Gastrocnemius medialis (tissue), 4 donors: ENCODE data around the gene RGS17.

Experiments
- CTCF ChIP-seq, 5 experiments: fragments of 450-650 bp in 3 of 5; fragments of 200-600 bp in 2 of 5; sonication (generic) in 2 of 5; IDR thresholded peaks in 4 of 5; conservative IDR thresholded peaks in 1 of 5; 1 replicate in 4 of 5; 2 replicates in 1 of 5; pipeline ENCODE4 v1.5.1; 2016 to 2019; ENCODE audit warnings: antibody characterized with exemption in 5 of 5, mild to moderate bottlenecking in 3 of 5, moderate library complexity in 3 of 5
- POLR2A ChIP-seq, 2 donors: fragments of 450-650 bp; IDR thresholded peaks; one replicate each; pipeline ENCODE4 v1.6.1; 2017; ENCODE audit warnings: antibody characterized with exemption in 2 of 2, mild to moderate bottlenecking in 2 of 2, moderate library complexity in 2 of 2

- no peak for TF ChIP-seq CTCF (IDR thresholded peaks at IDR 0.05 in 4 of 5, conservative IDR thresholded peaks at IDR 0.05 in 1 of 5)
- TF ChIP-seq POLR2A (IDR thresholded peaks at IDR 0.05): no peak
Measured at GRCh38 chr6:152976749-152977148, 154.3 kb downstream of the RGS17 start.
